Cerebellar cortex (tissue), 1 donor: Measurements from ENCODE around the gene MCCD1.

Source experiments
- DNase-seq: peaks from one replicate; pipeline ENCODE4 v3.0.0-alpha.2; 2015; ENCODE audit warnings: low spot score

The MCCD1 gene

DNA sequence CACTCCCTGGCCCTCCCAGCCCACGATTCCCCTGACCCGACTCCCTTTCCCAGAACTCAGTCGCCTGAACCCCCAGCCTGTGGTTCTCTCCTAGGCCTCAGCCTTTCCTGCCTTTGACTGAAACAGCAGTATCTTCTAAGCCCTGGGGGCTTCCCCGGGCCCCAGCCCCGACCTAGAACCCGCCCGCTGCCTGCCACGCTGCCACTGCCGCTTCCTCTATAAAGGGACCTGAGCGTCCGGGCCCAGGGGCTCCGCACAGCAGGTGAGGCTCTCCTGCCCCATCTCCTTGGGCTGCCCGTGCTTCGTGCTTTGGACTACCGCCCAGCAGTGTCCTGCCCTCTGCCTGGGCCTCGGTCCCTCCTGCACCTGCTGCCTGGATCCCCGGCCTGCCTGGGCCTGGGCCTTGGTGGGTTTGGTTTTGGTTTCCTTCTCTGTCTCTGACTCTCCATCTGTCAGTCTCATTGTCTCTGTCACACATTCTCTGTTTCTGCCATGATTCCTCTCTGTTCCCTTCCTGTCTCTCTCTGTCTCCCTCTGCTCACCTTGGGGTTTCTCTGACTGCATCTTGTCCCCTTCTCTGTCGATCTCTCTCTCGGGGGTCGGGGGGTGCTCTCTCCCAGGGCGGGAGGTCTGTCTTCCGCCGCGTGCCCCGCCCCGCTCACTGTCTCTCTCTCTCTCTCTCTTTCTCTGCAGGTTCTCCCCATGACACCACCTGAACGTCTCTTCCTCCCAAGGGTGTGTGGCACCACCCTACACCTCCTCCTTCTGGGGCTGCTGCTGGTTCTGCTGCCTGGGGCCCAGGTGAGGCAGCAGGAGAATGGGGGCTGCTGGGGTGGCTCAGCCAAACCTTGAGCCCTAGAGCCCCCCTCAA lies 43.5 kb downstream of the MCCD1 start, which contains the start of gene LTA:
Gene LTA (plus strand): TSS at position 249 of the 871 bp plus-strand sequence. CDS start 454 bp downstream, at position 703.
- no peak for DNase-seq

DNA sequence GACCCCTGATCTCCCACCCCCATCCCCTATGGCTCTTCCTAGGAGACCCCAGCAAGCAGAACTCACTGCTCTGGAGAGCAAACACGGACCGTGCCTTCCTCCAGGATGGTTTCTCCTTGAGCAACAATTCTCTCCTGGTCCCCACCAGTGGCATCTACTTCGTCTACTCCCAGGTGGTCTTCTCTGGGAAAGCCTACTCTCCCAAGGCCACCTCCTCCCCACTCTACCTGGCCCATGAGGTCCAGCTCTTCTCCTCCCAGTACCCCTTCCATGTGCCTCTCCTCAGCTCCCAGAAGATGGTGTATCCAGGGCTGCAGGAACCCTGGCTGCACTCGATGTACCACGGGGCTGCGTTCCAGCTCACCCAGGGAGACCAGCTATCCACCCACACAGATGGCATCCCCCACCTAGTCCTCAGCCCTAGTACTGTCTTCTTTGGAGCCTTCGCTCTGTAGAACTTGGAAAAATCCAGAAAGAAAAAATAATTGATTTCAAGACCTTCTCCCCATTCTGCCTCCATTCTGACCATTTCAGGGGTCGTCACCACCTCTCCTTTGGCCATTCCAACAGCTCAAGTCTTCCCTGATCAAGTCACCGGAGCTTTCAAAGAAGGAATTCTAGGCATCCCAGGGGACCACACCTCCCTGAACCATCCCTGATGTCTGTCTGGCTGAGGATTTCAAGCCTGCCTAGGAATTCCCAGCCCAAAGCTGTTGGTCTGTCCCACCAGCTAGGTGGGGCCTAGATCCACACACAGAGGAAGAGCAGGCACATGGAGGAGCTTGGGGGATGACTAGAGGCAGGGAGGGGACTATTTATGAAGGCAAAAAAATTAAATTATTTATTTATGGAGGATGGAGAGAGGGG lies 44.7 kb downstream of the MCCD1 start:
- DNase-seq = no peak

DNA sequence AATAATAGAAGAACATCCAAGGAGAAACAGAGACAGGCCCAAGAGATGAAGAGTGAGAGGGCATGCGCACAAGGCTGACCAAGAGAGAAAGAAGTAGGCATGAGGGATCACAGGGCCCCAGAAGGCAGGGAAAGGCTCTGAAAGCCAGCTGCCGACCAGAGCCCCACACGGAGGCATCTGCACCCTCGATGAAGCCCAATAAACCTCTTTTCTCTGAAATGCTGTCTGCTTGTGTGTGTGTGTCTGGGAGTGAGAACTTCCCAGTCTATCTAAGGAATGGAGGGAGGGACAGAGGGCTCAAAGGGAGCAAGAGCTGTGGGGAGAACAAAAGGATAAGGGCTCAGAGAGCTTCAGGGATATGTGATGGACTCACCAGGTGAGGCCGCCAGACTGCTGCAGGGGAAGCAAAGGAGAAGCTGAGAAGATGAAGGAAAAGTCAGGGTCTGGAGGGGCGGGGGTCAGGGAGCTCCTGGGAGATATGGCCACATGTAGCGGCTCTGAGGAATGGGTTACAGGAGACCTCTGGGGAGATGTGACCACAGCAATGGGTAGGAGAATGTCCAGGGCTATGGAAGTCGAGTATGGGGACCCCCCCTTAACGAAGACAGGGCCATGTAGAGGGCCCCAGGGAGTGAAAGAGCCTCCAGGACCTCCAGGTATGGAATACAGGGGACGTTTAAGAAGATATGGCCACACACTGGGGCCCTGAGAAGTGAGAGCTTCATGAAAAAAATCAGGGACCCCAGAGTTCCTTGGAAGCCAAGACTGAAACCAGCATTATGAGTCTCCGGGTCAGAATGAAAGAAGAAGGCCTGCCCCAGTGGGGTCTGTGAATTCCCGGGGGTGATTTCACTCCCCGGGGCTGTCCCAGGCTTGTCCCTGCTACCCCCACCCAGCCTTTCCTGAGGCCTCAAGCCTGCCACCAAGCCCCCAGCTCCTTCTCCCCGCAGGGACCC lies 45.6 kb downstream of the MCCD1 start:
- DNase-seq = no peak

DNA sequence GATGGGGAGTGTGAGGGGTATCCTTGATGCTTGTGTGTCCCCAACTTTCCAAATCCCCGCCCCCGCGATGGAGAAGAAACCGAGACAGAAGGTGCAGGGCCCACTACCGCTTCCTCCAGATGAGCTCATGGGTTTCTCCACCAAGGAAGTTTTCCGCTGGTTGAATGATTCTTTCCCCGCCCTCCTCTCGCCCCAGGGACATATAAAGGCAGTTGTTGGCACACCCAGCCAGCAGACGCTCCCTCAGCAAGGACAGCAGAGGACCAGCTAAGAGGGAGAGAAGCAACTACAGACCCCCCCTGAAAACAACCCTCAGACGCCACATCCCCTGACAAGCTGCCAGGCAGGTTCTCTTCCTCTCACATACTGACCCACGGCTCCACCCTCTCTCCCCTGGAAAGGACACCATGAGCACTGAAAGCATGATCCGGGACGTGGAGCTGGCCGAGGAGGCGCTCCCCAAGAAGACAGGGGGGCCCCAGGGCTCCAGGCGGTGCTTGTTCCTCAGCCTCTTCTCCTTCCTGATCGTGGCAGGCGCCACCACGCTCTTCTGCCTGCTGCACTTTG lies 46.7 kb downstream of the MCCD1 start, which contains the start of gene TNF:
Gene TNF (plus strand): TSS at position 231 of the 567 bp plus-strand sequence. CDS start 177 bp downstream, at position 408.
- no peak for DNase-seq

DNA sequence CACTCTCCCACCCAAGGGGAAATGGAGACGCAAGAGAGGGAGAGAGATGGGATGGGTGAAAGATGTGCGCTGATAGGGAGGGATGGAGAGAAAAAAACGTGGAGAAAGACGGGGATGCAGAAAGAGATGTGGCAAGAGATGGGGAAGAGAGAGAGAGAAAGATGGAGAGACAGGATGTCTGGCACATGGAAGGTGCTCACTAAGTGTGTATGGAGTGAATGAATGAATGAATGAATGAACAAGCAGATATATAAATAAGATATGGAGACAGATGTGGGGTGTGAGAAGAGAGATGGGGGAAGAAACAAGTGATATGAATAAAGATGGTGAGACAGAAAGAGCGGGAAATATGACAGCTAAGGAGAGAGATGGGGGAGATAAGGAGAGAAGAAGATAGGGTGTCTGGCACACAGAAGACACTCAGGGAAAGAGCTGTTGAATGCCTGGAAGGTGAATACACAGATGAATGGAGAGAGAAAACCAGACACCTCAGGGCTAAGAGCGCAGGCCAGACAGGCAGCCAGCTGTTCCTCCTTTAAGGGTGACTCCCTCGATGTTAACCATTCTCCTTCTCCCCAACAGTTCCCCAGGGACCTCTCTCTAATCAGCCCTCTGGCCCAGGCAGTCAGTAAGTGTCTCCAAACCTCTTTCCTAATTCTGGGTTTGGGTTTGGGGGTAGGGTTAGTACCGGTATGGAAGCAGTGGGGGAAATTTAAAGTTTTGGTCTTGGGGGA lies 47.4 kb downstream of the MCCD1 start:
- no peak for DNase-seq

DNA sequence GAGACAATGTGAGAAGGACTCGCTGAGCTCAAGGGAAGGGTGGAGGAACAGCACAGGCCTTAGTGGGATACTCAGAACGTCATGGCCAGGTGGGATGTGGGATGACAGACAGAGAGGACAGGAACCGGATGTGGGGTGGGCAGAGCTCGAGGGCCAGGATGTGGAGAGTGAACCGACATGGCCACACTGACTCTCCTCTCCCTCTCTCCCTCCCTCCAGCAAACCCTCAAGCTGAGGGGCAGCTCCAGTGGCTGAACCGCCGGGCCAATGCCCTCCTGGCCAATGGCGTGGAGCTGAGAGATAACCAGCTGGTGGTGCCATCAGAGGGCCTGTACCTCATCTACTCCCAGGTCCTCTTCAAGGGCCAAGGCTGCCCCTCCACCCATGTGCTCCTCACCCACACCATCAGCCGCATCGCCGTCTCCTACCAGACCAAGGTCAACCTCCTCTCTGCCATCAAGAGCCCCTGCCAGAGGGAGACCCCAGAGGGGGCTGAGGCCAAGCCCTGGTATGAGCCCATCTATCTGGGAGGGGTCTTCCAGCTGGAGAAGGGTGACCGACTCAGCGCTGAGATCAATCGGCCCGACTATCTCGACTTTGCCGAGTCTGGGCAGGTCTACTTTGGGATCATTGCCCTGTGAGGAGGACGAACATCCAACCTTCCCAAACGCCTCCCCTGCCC lies 48.3 kb downstream of the MCCD1 start:
- no peak for DNase-seq

DNA sequence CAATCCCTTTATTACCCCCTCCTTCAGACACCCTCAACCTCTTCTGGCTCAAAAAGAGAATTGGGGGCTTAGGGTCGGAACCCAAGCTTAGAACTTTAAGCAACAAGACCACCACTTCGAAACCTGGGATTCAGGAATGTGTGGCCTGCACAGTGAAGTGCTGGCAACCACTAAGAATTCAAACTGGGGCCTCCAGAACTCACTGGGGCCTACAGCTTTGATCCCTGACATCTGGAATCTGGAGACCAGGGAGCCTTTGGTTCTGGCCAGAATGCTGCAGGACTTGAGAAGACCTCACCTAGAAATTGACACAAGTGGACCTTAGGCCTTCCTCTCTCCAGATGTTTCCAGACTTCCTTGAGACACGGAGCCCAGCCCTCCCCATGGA lies 48.8 kb downstream of the MCCD1 start:
- DNase-seq = no peak

DNA sequence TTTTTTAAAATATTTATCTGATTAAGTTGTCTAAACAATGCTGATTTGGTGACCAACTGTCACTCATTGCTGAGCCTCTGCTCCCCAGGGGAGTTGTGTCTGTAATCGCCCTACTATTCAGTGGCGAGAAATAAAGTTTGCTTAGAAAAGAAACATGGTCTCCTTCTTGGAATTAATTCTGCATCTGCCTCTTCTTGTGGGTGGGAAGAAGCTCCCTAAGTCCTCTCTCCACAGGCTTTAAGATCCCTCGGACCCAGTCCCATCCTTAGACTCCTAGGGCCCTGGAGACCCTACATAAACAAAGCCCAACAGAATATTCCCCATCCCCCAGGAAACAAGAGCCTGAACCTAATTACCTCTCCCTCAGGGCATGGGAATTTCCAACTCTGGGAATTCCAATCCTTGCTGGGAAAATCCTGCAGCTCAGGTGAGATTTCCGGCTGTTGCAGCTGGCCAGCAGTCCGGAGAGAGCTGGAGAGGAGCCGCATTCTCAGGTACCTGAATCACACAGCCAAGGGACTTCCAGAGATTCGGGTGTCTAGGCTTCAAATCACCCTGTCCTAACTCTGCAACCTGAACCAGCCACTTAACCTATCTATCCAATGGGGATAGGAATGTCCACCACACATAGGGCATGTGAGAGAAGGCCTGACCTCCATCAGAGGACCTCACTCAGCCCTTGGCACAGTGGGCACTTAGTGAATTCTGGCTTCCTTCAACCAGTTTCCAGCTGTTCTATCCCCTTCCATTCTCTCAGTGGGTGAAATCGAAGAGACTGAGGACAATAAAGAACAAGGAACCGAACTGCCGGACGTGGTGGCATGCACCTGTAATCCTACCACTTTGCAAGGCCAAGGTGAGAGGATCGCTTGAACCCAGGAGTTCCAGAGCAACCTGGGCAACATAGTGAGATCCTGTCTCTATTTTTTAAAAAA lies 49.7 kb downstream of the MCCD1 start:
- DNase-seq = no peak

DNA sequence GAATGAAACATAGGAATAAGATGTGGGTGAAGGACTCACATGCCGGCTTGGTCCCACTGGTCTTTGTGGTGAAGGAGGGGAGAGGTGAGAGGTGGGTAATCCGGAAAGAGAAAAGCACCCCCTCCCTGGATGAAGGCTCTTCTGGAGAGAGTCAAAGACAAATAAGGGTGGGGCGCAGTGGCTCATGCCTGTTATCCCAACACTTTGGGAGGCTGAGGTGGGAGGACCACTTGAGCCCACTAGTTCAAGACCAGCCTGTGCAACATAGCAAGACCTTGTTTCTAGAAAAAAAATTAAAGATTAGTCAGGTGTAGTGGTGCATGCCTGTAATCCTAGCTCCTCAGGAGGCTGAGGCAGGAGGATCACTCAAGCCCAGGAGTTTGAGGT lies 50.4 kb downstream of the MCCD1 start:
- no peak for DNase-seq
